Hepatocyte (in vitro differentiated cells): ENCODE data around the gene HLX. TPM values are rescaled to one million over a fixed set of nuclear protein-coding genes. Genes with fewer than 3 reads are reported as not detected.

Experiments used
- DNase-seq: peaks from one replicate; pipeline ENCODE4 v3.0.0-alpha.2; 2016; ENCODE audit warnings: low spot score
- H2AFZ ChIP-seq: fragments of 200-600 bp; sonication (generic); 2 replicates; pipeline ENCODE4 v1.6.0; 2016; ENCODE audit warnings: antibody characterized with exemption, mild to moderate bottlenecking
- H3K27ac ChIP-seq: fragments of 200-600 bp; sonication (generic); 2 replicates; pipeline ENCODE4 v1.5.1; 2016; ENCODE audit warnings: mild to moderate bottlenecking
- H3K27me3 ChIP-seq: fragments of 200-600 bp; sonication (generic); 2 replicates; pipeline ENCODE4 v1.6.1; 2016
- H3K36me3 ChIP-seq: fragments of 200-600 bp; sonication (generic); replicated peaks from 2 replicates; pipeline ENCODE4 v1.5.1; 2016; ENCODE audit warnings: low read depth; ENCODE audit not compliant: insufficient read depth
- H3K4me1 ChIP-seq: fragments of 200-600 bp; sonication (generic); 2 replicates; pipeline ENCODE4 v1.5.1; 2016; ENCODE audit warnings: mild to moderate bottlenecking, moderate library complexity; ENCODE audit not compliant: insufficient read depth
- H3K4me2 ChIP-seq: fragments of 200-600 bp; sonication (generic); 2 replicates; pipeline ENCODE4 v1.6.0; 2016
- H3K4me3 ChIP-seq: fragments of 200-600 bp; sonication (generic); 2 replicates; pipeline ENCODE4 v1.5.1; 2016; ENCODE audit warnings: mild to moderate bottlenecking
- H3K79me2 ChIP-seq: fragments of 200-600 bp; sonication (generic); 2 replicates; pipeline ENCODE4 v1.6.0; 2017; ENCODE audit warnings: mild to moderate bottlenecking
- H3K9me2 ChIP-seq: fragments of 200-600 bp; sonication (generic); replicated peaks from 2 replicates; pipeline ENCODE4 v1.6.0; 2017; ENCODE audit warnings: mild to moderate bottlenecking; ENCODE audit not compliant: insufficient read depth
- H3K9me3 ChIP-seq: fragments of 200-600 bp; sonication (generic); 2 replicates; pipeline ENCODE4 v1.5.1; 2016; ENCODE audit warnings: low read depth, mild to moderate bottlenecking
- H4K20me1 ChIP-seq: fragments of 200-600 bp; sonication (generic); 2 replicates; pipeline ENCODE4 v1.6.0; 2016; ENCODE audit warnings: mild to moderate bottlenecking; ENCODE audit not compliant: insufficient read depth, poor library complexity, severe bottlenecking
- EZH2 ChIP-seq: fragments of 200-600 bp; sonication (generic); IDR thresholded peaks from 2 replicates; pipeline ENCODE4 v1.6.1; 2016; ENCODE audit warnings: antibody characterized with exemption, mild to moderate bottlenecking, borderline replicate concordance
- EZH2phosphoT487 ChIP-seq: fragments of 200-600 bp; sonication (generic); IDR thresholded peaks from one replicate; pipeline ENCODE4 v1.6.1; 2018; ENCODE audit warnings: antibody characterized with exemption, mild to moderate bottlenecking, low read depth, moderate library complexity; ENCODE audit not compliant: unreplicated experiment, severe bottlenecking
- WGBS: methylation state at CpG from one replicate; pipeline ENCODE4 v1.1.6; 2016; ENCODE audit warnings: low lambda C conversion rate; ENCODE audit errors: missing lambda C conversion rate; 5-methylcytosine and 5-hydroxymethylcytosine counted together
- polyA plus RNA-seq: library from polyadenylated mRNA; unstranded; fragments of >200 nt; fragmentation: Nextera tagmentation; extraction: Ambion mirVana; gene quantifications from 2 replicates; pipeline ENCODE4 v1.2.1, GENCODE V29; 2016
- total RNA-seq: library from RNA; depleted of rRNA; stranded (reverse); fragments of >200 nt; gene quantifications from 2 replicates; pipeline ENCODE4 v1.2.3, GENCODE V29; 2014
- TF ChIP-seq, protein P1 (sequence below): fragments of 200-600 bp; sonication (generic); IDR thresholded peaks from 2 replicates; pipeline ENCODE4 v1.5.1; 2016; ENCODE audit warnings: antibody characterized with exemption, mild to moderate bottlenecking; ENCODE audit not compliant: poor library complexity

Gene HLX, protein sequence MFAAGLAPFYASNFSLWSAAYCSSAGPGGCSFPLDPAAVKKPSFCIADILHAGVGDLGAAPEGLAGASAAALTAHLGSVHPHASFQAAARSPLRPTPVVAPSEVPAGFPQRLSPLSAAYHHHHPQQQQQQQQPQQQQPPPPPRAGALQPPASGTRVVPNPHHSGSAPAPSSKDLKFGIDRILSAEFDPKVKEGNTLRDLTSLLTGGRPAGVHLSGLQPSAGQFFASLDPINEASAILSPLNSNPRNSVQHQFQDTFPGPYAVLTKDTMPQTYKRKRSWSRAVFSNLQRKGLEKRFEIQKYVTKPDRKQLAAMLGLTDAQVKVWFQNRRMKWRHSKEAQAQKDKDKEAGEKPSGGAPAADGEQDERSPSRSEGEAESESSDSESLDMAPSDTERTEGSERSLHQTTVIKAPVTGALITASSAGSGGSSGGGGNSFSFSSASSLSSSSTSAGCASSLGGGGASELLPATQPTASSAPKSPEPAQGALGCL
- total RNA-seq (1.2 and 1.4 TPM in 2 replicates), polyA plus RNA-seq (5.9 and 6.1 TPM in 2 replicates)

- no peaks in the 10 kb centered on the region for H3K9me2 ChIP-seq
- H3K9me3 ChIP-seq = no peaks in the 10 kb centered on the region
- peaks cover 96% of the 10 kb centered on the region for H3K27me3 ChIP-seq
- H3K4me1 ChIP-seq = peaks cover 40% of the 10 kb centered on the region
- TF ChIP-seq EZH2phosphoT487 (peak; percentile 65), EZH2 (peak; percentile 39)
- TF ChIP-seq, protein P1, sequence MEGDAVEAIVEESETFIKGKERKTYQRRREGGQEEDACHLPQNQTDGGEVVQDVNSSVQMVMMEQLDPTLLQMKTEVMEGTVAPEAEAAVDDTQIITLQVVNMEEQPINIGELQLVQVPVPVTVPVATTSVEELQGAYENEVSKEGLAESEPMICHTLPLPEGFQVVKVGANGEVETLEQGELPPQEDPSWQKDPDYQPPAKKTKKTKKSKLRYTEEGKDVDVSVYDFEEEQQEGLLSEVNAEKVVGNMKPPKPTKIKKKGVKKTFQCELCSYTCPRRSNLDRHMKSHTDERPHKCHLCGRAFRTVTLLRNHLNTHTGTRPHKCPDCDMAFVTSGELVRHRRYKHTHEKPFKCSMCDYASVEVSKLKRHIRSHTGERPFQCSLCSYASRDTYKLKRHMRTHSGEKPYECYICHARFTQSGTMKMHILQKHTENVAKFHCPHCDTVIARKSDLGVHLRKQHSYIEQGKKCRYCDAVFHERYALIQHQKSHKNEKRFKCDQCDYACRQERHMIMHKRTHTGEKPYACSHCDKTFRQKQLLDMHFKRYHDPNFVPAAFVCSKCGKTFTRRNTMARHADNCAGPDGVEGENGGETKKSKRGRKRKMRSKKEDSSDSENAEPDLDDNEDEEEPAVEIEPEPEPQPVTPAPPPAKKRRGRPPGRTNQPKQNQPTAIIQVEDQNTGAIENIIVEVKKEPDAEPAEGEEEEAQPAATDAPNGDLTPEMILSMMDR = no peak
- H3K4me2 ChIP-seq = peak within 1 kb of the TSS; percentile 100
- WGBS = under 1% methylated on average over 19 of the region's 26 CpGs
- DNase-seq = peak; percentile 59
- H3K4me3 ChIP-seq = peak within 1 kb of the TSS; percentile 64
- no peaks in the 10 kb centered on the region for H3K79me2 ChIP-seq
- peak within 1 kb of the TSS; percentile 88 for H2AFZ ChIP-seq
- no peaks in the 10 kb centered on the region for H4K20me1 ChIP-seq
- H3K27ac ChIP-seq = peak within 1 kb of the TSS; percentile 18
- no peaks in the 10 kb centered on the region for H3K36me3 ChIP-seq
These were observed at the start of gene HLX for GRCh38 chr1:220879076-220879508. TSS of gene HLX (plus strand) at chr1:220879443. CDS start at chr1:220879858, 415 bp downstream.

DNA sequence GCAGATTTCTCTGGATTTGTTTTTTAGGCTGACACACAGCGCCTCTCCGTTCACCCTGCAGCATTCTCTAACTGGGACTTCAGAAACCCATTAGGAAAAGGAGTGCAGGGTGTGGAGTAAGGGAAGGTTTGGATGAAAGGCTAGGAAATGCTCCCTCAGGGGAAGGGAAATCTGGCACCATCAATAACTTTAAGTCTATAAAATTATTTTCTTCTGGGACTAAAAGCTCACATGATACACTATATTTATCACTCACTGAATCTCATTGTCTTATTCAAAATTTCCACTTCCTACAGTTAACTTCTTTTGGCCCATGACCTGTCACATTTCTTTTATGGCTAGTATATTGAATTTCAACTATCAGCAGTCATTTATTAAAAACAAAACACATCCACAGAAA is 45.8 kb upstream of the HLX start:
- WGBS = 68% methylated on average over 2 of the region's 2 CpGs
- no peaks in the 10 kb centered on the region for H3K27me3 ChIP-seq

GRCh38 chr1:220834155-220834870 is 44.9 kb upstream of the HLX start:
- H3K4me1 ChIP-seq = no peaks in the 10 kb centered on the region
- H3K9me3 ChIP-seq = no peaks in the 10 kb centered on the region
- no peak overlapping the region for H3K27ac ChIP-seq
- H2AFZ ChIP-seq = no peak overlapping the region
- H3K36me3 ChIP-seq = no peaks in the 10 kb centered on the region
- WGBS = 97% methylated on average over 4 of the region's 4 CpGs
- no peaks in the 10 kb centered on the region for H3K27me3 ChIP-seq
- H3K4me3 ChIP-seq = no peak overlapping the region
- H3K79me2 ChIP-seq = no peaks in the 10 kb centered on the region
- DNase-seq = no peak
- TF ChIP-seq, protein P1 = no peak
- no peak for TF ChIP-seq EZH2
- TF ChIP-seq EZH2phosphoT487 = no peak
- H3K9me2 ChIP-seq = no peaks in the 10 kb centered on the region
- no peak overlapping the region for H3K4me2 ChIP-seq
- H4K20me1 ChIP-seq = no peaks in the 10 kb centered on the region

More for the DNA sequence above, 45.8 kb upstream of the HLX start:
- DNase-seq = no peak
- Histone ChIP-seq H3K4me2 (no peak overlapping the region), H3K27ac (no peak overlapping the region), H4K20me1 (no peaks in the 10 kb centered on the region), H3K4me3 (no peak overlapping the region), H3K4me1 (no peaks in the 10 kb centered on the region), H2AFZ (no peak overlapping the region), H3K79me2 (no peaks in the 10 kb centered on the region), H3K9me2 (no peaks in the 10 kb centered on the region), H3K9me3 (no peaks in the 10 kb centered on the region), H3K36me3 (no peaks in the 10 kb centered on the region)
- TF ChIP-seq, protein P1 = no peak
- TF ChIP-seq EZH2 (no peak), EZH2phosphoT487 (no peak)
